Right lobe of liver (tissue), 4 donors: ENCODE measurements around the gene FAM227B.
"Not testable (repeated sequence)": the region's sequence is repeated elsewhere in the genome, so short reads cannot be mapped to it uniquely, and the experiment has no call there.

ENCODE experiments used
- CTCF ChIP-seq, 4 donors: fragments of 200-600 bp in 3 of 4; fragments of 450-650 bp in 1 of 4; IDR thresholded peaks; one replicate each; pipeline versions ENCODE4 v1.5.1 to v1.8.0; 2016 to 2022; ENCODE audit warnings: antibody characterized with exemption in 4 of 4, mild to moderate bottlenecking in 2 of 4
- POLR2A ChIP-seq: fragments of 450-650 bp; IDR thresholded peaks from one replicate; pipeline ENCODE4 v1.6.1; 2017; ENCODE audit warnings: antibody characterized with exemption, mild to moderate bottlenecking
- donor health status: DM: no; HTN: no; CAD: no.
- donor health status: DM: no; HTN: no; CAD: no.
- donor health status: DM: no; HTN: yes; CAD: no.

GRCh38 chr15:49478021-49478420 is 142.6 kb downstream of the FAM227B start:
- TF ChIP-seq CTCF (IDR thresholded peaks at IDR 0.05); POLR2A: not testable (repeated sequence)
